ENCODE measurements around the gene GOLM1. TPM values are rescaled to one million over a fixed set of nuclear protein-coding genes. Genes with fewer than 3 reads are reported as not detected.
A peak's percentile ranks its signal among the peaks of the same experiment; 100 is the strongest.

Gene GOLM1
- polyA plus RNA-seq, 3 donors: 165 to 175 (median 168) TPM

DNA sequence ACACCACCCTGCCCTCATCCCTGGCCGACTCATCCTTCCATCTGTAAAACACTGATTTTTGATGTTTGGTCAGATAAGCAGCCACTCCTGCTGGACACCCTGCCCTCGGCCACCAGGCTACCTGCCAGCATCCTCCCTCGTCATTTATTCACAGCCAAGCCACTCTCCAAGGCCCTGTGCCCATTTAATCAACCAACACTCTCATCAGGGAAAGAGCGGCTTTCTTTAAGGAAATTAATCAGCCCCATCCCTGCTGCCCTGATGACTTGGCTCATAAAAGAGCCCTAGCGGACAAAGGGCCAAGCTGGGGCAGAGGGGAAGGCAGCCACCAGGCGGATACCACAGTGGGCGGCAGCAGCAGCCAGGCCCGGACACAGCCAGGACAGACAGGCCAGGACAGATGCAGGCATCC, 52.4 kb downstream of the GOLM1 start:
- no peak for DNase-seq (ENCODE audit: low read depth in 3 of 3, low spot score in 2 of 3)

DNA sequence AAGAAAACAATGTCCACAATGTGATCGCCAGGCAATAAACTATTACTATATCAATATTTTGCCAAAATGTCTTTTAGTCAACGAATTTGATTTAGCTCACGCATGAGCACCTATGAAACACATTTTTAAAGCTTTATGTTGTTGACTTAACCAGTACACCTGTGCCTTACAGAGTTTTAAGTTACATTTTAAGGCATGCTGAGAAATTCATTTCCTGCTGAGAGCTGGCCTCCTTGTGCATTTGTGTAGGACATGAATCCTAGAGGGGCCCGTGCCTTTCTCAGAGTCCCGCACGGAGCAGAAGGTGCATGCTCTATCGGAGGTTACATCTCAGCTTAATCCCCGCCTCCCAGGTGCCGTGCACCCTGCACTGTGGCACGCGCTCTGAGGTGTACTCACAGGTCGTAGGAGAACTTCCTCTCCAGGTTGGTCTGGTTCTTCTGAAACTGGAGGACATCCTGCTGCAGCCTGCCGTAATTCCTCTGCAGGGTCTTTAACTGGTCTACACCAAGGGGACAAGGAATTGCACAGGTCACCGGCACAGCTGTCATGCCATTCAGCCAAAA, 53.2 kb downstream of the GOLM1 start:
- no peak for DNase-seq (ENCODE audit: low read depth in 3 of 3, low spot score in 2 of 3)

DNA sequence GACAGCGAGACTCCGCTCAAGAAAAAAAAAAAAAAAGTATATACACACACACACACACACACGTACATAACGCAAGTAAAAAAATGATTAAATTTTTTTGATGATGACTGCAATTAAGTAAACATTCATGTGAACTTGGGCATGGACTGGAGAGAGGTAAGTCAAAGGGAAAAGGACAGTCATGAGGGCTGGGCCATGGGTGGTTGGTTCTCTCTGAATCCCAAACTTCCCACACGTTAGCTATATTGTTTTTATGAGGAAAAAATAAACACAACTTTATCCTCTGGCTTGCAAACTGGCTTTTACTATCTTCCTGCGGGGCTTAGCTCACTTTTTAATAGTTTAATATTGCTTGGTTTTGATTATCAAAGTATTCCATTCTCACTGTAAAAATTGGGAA, 53.7 kb downstream of the GOLM1 start:
- no peak for DNase-seq (ENCODE audit: low read depth in 3 of 3, low spot score in 2 of 3)

DNA sequence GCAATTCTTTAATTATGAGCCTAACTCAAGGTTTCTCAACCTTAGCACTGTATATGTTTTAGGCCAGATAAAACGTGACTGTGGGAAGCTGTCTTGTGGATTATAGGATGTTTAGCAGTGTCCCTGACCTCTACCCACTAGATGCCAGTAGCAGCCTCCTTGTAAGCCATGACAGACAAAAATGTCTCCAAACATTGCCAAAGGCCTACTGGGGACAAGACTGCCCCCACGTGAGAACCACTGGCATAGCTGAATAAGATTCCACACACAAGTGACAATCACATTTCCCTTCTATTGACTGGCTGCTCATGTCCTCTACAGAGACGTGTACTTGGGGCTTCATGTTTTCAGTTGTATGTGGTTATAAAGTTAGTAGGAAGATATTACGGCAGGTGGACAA, 55.4 kb downstream of the GOLM1 start:
- no peak for DNase-seq (ENCODE audit: low read depth in 3 of 3, low spot score in 2 of 3)

DNA sequence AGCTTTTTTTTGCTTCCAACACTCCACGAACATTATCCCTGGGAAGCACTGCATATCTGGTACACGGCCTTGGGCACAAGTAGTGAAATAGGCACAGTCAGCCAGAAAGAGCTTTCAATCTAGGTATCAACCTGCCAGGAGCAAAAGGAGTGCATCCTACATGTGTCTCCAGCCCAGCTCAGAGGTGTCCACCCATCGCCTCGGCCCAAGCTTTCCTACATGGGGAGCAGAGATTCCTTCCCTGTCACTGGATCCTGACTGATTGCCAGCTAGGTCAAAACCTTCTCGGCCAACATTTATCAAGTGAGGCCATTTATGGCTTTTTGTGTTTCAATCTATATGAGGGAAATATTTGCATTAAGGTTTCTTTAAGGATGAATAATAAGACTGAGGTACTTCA, 55.8 kb downstream of the GOLM1 start:
- no peak for DNase-seq (ENCODE audit: low read depth in 3 of 3, low spot score in 2 of 3)

DNA sequence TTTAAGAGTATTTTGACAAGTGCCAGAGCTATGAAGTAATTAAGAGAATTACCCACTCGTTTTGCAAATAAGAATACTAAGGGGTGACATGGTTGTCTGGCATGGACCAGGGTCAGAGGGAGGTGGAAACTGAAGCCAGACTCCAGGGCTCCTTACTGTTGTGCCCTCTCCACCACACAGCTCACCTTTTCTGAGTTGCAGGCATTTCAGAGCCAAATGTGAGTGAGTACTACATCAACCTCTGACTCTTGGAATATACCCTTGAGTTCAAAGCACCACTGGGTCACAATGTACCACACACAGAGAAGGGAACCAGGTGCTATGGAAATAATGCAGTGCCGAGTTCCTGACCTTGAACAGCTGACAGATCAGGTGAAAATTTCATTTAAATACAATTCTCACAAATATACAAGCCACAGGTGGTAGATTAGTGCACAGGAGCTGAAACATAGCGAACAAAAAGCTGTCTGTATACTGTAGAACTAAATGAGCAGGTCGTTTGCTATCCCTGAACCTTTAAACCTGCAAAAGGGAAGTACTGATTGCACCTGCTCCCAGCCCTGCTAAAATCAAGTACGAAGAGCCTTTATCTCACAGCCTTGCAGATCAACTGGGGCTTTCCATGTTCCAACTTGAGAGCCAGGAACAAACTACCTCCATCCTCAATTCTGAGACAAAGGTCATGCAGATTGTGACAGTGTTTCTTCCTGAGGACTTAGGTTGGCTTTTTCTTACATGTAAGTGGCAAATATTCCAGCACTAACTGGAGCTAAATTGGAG, 57.0 kb downstream of the GOLM1 start:
- DNase-seq (ENCODE audit: low read depth in 3 of 3, low spot score in 2 of 3): no peak

DNA sequence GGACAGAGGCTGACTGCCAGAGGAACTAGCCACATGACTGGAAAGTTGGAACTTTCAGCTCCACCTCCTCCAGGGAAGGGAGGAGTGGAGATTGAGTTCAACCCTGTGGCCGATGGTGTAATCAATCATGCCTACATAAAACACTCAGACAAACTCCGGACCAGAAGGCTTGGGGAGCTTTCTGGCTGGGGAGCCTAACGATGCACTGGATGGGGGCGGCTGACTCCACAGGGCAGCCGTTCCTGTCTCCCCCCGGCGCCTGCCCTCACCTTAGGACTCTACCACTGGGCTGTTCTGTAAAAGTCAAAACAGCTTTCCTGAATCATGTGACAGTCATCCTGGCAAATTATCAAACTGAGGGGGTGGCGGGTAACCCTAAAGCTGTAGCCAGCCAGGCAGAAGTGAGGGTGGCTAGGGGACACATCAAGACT, 58.0 kb downstream of the GOLM1 start:
- peak; percentile 64 to 78 (median 71) for DNase-seq (ENCODE audit: low read depth in 3 of 3, low spot score in 2 of 3)

DNA sequence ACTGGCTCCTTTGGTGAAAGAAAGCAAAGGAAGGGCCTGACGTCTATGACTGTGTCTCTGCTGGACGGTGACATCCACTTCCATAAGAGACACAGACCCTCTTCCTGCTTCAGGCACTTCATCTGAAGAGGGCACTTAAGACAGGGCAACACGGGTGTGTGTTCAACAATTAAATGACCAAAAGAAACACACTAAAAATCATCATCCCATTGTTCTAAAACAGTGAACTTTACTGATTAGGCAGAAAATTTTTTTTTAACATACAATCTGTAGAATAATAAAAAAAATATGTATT, 58.5 kb downstream of the GOLM1 start:
- DNase-seq (ENCODE audit: low read depth in 3 of 3, low spot score in 2 of 3): no peak

DNA sequence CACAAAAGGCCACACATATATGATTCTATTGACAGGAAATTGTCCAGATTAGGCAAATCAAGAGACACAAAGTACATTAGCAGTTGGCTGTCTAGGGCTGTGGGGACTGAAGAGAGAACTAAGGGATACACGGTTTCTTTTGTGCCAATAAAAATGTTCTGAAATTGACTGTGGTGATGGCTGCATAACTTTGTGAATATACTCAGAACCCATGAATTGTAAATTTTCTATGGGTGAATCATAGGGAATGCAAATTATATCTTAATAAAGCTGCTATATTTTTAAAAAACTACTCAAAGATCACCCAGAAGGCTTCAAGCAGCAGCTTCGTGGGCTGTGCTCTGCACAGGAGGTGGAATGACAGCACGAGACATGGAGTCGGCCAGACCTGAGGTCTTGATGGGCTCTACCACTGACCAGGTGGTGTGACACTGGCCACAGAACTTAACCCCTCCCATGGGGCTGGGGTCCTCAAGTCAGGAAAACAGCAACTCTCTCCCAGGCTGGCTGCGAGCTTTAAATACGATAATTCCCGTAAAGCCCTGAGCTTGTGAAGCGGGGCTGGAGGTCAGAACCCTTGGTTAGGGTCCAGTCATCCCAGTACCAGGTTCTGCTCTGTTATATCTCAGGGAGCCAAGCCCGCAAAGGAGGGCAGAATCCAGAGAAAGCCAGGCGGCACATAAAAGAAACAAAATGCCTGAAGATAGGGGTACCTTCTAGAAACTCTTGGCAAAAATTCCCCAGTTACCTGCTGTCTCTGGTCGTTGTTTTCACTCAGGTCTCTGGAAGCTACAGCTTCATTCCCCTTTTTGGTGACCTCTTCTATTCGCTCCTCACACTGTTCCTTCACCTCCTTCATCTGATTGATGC, 59.1 kb downstream of the GOLM1 start:
- DNase-seq (ENCODE audit: low read depth in 3 of 3, low spot score in 2 of 3): no peak

DNA sequence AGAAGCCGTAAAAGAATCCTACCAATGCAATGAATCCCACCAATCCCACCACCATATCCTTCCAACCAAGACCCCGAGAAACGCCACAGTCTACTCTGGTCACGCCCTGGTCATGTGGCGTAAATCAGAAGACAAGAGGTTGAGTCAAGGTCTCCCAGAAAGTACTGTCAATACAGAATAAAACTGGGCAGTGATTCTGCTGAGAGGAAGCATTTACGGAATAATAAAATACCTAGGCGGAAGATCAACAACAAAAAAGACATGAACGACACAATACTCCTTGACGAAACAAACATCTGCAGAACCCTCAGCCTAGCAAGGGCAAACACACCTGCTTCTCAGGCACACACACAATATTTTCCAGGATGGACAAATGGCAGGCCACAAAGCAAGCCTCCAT, 62.8 kb downstream of the GOLM1 start:
- no peak for DNase-seq (ENCODE audit: low read depth in 3 of 3, low spot score in 2 of 3)

DNA sequence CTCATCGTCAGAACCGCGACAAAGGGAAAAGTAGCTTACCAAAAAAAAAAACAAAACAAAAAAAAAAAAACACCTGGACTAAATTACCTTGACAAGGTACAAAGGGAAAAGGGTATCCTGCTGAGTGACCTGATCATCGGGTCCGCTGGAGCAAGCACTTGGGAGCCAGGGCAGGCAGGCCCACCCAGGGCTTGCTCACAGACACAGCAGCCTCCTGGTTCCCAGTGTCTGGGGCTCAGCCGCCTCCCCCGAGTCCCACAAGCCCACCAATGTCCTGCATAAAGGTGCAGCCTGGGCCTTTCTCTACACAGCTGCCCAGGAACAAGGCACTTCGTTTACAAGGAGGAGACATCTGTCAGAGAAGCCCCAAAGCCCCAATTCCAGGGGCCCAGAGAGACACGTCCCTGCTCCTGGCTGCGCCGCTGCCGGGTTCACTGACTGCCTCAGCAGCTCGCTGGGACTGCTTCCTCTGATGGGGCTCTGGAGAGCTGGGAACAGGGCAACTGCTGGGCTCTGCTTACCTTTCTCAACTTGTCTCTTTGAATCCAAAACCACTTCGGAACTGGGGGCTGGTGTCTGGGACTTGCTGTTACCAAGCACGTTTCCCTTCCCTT, 63.4 kb downstream of the GOLM1 start:
- no peak for DNase-seq (ENCODE audit: low read depth in 3 of 3, low spot score in 2 of 3)

DNA sequence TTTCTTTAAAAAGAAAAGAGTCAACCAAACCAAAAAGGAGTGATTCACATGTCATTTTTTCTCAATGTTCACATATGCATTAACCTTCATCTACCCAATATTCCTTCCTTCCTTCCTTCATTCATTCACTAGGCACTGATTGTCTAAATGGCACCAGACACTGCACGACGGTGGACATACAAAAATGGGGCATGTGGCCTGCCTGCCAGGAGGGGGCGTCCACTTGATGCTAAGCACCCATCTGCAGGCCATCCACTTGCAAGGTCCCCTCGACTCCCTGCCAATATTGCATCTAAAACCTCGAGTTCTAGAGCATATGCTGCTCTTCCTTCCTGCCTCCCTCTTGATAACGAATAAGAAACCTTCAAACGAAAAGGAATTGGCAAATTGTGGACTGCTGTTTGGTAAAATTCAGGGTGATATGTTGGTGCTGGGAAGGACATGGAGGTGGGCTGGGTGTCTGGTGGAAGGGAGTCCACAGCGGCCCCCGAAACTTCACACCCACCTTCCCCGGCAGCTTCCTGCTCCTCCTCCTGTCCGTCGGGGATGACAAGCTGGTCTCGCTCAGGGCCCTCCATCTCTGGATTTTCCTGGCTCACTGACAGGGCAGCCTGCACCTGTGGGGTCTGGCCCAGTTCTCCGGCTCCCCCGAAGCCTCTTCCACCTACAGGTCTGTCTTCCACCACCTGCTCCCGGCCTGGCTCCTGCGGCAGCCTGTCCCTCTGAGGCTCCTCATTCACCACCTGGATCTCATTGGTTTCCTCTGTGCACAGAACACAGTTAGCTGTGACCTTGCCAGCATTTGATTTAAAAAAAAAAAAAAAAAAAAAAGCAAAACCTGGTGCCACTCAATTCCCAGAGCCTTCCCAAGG, 64.3 kb downstream of the GOLM1 start:
- no peak for DNase-seq (ENCODE audit: low read depth in 3 of 3, low spot score in 2 of 3)

DNA sequence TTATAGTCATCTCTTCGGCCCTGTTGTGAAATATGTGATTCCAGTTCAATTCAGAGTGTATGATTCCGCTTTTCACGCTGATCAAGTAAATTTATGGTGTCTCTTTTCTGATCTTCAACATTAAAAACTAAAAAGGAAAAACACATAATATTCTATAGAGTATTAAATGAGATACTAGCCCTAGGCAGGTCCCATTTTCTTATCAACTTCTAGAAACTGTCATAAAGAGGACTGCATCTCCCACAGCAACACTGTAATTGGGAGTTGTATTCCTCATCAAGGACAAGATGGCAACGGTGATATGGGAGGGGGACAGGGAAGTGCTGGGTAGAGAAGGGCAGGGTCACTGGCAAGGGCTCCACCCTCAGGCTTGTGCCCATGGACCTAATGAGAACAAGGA, 71.6 kb downstream of the GOLM1 start:
- no peak for DNase-seq (ENCODE audit: low read depth in 3 of 3, low spot score in 2 of 3)

DNA sequence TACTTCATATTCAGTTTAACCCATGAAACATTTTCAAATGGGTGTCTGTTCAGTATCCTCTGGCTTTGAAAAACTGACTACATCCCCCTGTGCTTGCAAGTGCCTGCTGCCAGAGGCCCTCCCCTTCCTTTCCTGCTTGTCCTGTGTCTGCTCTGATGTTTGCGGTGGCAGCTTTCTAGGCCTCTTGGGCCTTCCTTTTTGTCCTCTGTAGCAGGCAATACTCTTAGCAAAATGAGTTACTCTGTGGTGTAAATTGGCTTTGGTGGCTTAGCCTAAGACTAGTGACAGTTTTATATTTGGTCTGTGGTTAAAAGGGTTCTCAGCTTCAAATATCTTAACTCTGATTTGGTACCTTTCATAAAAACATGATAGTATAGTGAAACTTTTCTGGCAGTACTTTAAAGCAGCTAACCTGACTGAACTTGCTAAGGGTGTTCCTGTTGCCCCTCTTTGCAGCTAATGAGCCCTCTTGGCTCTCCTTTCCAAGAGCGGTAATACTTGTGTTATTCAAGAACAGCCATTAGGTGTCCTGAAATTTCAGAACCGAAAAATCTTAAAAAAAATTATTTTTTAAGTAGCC, 76.6 kb downstream of the GOLM1 start:
- DNase-seq (ENCODE audit: low read depth in 3 of 3, low spot score in 2 of 3): no peak

DNA sequence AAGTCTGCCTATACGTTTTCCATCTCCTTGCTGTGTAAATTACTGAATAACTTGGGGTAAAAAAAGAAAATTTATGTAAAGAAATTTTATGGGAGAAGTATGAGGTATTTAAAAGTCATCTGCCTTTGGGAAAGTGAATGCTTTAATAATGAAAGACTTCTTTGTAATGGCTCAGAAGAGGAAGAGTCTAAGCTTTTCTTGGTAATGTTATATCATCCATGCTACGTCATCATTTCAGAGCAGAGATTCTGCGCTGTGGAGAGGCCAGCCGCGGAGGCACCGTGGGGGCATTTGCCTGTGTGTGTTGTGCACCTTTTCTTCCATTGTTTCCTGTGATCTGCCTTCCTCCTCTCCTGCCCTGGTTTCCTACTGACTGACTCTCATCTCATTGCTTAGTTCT, 78.2 kb downstream of the GOLM1 start:
- no peak for DNase-seq (ENCODE audit: low read depth in 3 of 3, low spot score in 2 of 3)

DNA sequence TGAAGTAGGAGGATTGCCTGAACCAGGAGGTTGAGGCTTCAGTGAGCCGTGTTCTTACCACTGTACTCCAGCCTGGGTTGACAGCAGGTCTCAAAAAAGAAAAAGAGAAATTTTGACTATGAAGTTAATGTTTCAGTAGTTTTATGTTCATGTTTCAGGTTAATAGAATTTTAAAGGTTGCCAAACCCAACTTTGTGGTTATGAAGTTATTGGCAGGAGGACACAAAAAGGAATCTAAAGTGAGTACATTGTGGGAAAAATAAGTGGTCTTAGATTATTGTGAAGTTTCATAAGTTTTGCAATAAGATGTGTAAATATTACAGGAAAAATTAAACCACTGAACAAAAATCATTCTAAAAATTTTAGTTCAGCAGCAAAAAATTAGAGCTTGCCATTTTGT, 78.6 kb downstream of the GOLM1 start:
- DNase-seq (ENCODE audit: low read depth in 3 of 3, low spot score in 2 of 3): no peak

DNA sequence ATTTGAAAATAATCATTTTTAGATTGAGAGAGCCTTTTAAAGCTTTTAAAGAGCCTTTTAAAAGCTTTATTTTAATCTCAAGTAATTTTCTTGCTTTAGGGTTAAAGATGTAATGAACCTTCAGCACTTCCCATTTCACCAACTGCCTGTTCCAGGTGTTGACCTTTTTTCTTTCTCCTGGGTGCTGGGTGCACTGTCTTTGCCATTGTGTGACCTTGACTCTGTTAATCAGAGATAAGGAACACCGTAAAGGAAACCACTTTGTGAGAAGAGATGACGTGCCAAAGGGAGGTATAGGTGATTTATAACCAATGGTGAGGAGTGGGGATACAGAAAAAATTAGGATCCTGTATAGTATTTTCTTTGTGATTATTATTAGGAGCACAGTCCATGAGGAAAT, 90.2 kb downstream of the GOLM1 start:
- DNase-seq (ENCODE audit: low read depth in 3 of 3, low spot score in 2 of 3): no peak

DNA sequence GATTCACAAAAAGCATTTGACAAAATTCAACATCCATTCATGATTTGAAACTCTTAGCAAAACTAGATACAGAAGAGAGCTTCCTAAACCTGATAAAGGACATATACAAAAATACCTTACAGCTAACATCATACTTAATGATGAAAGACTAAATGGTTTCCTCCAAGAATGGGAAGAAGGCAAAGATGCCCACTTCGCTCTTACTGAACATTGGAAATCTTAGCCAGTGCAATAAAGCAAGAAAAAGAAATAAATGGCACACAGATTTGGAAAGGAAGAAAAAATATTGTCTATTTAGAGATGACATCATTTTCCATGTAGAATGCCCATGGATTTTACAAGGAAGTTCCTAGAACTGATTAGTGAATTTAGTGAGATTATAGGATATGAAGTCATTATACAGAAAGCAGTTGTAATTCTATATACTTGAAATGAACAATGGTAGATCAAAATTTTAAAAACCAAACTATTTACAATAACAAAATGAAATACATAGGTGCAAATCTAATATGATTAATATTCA, 94.0 kb downstream of the GOLM1 start:
- DNase-seq (ENCODE audit: low read depth in 3 of 3, low spot score in 2 of 3): no peak

DNA sequence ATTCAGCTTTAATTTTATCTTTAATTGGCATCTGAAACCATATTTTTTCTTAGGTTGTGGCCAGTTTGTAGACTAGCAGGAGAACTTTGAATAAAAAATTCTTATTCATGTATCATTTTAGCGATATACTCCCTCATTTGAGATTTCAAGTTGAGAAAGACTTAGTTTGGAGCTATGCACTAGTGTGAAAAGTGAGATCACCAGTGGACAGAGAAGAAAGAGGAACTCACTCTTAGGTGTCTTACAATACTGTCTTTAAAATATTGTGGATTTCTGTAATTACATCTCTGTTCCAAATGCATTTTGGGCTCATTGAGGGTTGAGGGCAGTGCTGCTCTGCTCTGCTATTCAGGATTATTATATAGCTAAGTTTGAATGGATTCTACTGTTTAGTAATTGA, 103.8 kb downstream of the GOLM1 start:
- DNase-seq (ENCODE audit: low read depth in 3 of 3, low spot score in 2 of 3): no peak

DNA sequence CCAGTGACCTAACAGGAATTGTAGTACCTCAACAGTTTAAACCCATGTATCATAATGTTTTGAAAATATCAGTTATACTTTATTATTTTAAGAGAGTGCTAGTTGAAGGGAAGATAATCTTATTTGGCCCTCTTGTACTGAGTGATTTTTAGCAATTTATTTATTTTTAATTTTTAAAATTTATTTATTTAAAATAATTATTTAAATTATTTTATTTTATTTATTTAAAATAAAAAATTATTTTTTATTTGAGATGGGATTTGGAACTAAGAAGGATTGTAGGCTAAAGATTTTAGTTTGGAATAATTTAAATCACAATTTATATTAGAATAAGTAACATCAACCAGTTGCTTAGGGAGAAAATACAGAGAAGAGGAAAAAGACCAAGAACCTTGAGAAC, 104.3 kb downstream of the GOLM1 start:
- no peak for DNase-seq (ENCODE audit: low read depth in 3 of 3, low spot score in 2 of 3)
